Activated T-cell treated with anti-CD3 and anti-CD28 coated beads, Interleukin-2, amount 50 U/mL, for 4 hours (primary cell): ENCODE measurements around the gene SPTB. TPM values are rescaled to one million over a fixed set of nuclear protein-coding genes. Genes with fewer than 3 reads are reported as not detected.

Source experiments
- ATAC-seq, 2 donors: fragments of 200-7000 bp; cut with Tn5 transposase; one replicate each; pipeline ENCODE4 v1.10.0; 2021
- DNase-seq: peaks from one replicate; pipeline ENCODE4 v3.0.0-alpha.2; 2020
- H3K27me3 Mint-ChIP-seq: one replicate; pipeline ENCODE4 v1.8.0; 2021; ENCODE audit warnings: low read depth, mixed read lengths
- H3K36me3 Mint-ChIP-seq: one replicate; pipeline ENCODE4 v1.8.0; 2022; ENCODE audit warnings: mixed read lengths; ENCODE audit not compliant: insufficient read depth
- H3K4me1 Mint-ChIP-seq: one replicate; pipeline ENCODE4 v1.8.0; 2021; ENCODE audit warnings: low read depth, mixed read lengths
- H3K4me3 Mint-ChIP-seq: one replicate; pipeline ENCODE4 v1.8.0; 2021; ENCODE audit warnings: mild to moderate bottlenecking, moderate library complexity, mixed read lengths
- H3K9me3 Mint-ChIP-seq: one replicate; pipeline ENCODE4 v1.8.0; 2021; ENCODE audit warnings: mixed read lengths
- total RNA-seq, 3 donors: library from RNA; stranded (reverse); gene quantifications; one replicate each; pipeline ENCODE4 v1.2.1, GENCODE V29; 2021

The SPTB gene
- total RNA-seq, 3 donors from 2014 or later = 0.08 to 0.20 (median 0.08) TPM

DNA sequence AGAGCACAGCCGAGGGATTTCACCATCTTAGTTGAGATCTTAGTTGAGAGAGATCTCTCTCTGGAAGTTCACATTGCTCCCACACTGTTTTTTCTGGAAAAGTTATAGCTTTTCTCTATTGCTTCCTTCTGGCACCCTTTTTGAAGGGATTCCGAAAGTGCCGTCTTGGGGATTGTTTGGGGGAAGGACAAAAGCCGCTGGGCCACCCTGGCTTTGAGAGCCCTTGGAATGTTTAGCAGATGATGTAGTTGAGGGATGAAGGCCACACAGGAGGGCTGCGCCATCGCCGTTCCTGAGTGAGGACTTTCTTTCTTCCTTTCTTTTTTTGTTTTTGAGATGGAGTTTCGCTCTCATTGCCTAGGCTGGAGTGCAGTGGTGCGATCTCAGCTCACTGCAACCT lies 157.8 kb downstream of the SPTB start:
- Mint-ChIP-seq H3K4me3 (no peak overlapping the region), H3K9me3 (no peaks in the 10 kb centered on the region), H3K27me3 (no peaks in the 10 kb centered on the region), H3K36me3 (no peaks in the 10 kb centered on the region), H3K4me1 (peaks cover 91% of the 10 kb centered on the region)
- ATAC-seq (no peak), DNase-seq (no peak)

DNA sequence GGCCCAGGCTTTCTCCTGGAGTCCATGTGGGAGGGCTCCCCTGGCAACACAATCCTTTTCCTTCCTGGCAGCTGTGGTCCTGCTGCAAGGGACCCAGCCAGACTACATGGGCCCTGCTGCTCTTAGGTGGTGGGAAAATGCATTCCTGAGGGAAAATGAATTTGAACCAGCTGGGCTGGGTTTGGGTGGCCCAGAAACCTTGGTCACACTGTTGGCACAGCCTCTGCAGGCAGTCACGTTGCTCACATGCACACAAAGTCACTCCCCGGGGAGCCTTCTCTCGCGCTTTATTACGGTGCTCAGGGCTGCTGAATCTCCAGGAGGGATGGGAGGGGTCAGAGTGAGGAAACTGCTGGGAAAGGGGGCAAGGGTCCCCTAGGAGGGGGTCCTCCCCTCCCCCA lies 158.3 kb downstream of the SPTB start:
- Mint-ChIP-seq H3K4me3 (no peak overlapping the region), H3K36me3 (no peaks in the 10 kb centered on the region), H3K4me1 (peaks cover 91% of the 10 kb centered on the region), H3K27me3 (peaks cover 2% of the 10 kb centered on the region), H3K9me3 (no peaks in the 10 kb centered on the region)
- DNase-seq (no peak), ATAC-seq (no peak)

DNA sequence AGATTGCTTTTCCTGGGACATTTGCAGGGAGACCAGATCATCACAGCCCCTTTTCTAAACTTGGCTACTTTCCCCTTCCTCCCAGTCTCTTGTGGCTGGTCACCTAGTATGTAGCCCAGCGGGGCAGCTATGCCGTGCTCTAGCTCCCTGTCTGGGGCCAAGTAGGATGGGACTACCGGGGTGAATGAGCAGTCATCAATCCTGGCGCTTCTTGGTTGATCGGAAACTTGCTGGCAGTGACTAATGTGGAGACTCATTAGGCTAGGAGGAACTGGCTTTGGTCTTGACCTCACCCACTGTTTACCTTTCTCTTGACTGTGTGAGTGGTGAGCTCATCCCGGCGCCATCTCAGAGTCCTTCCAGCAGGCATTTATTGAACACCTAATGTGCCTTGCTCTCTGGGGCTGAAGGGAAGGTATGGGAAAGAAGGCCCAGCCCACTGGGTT lies 159.6 kb downstream of the SPTB start:
- no peak for ATAC-seq
- Mint-ChIP-seq H3K9me3 (no peaks in the 10 kb centered on the region), H3K36me3 (no peaks in the 10 kb centered on the region), H3K4me3 (no peak overlapping the region), H3K4me1 (peaks cover 87% of the 10 kb centered on the region), H3K27me3 (peaks cover 2% of the 10 kb centered on the region)
- DNase-seq = no peak

DNA sequence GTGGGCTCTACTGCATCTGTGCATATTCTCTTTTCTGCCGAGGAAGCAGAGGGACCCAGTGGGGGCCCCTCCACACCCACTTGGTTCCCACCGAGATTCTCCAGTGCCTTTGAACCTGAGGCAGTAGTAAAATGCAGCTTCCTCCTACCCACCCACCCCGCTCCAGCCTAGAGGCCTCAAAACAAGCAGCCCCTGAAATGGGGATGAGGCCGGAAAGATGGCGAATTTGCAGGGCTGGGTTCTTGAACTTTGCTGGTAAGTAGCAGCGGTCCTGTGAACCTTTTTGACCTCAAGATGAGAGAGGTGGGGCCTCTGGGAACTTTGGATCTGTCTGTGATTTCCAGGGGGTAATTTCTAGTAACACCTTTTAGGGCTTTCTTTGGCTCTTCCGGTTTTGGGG lies 160.1 kb downstream of the SPTB start:
- no peak for ATAC-seq
- Mint-ChIP-seq H3K4me1 (peaks cover 87% of the 10 kb centered on the region), H3K4me3 (no peak overlapping the region), H3K9me3 (peaks cover under 1% of the 10 kb centered on the region), H3K36me3 (peaks cover 3% of the 10 kb centered on the region), H3K27me3 (peaks cover 2% of the 10 kb centered on the region)
- no peak for DNase-seq

DNA sequence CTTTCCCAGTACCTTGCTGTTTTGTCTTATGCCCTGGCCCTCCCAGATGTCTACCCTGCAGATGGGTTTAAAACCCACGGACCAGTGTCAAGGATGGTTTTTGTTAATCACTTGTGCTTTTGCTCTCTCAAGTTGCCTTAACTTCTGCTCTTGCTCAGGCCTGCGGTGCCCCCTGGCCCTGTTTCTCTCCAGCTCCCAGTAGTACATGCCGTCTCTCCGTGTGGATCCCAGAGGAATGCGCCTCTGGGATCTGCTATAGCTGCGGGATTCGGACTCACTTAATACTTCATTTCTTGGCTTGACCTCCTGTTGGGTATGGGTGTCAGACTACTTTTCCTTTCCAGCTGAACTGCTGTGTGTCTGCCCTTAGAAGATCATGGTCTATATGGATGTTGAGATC lies 160.9 kb downstream of the SPTB start:
- ATAC-seq = no peak
- H3K4me3 Mint-ChIP-seq = no peak overlapping the region
- H3K4me1 Mint-ChIP-seq = peaks cover 84% of the 10 kb centered on the region
- DNase-seq = no peak
- peaks cover 9% of the 10 kb centered on the region for H3K9me3 Mint-ChIP-seq
- peaks cover 7% of the 10 kb centered on the region for H3K36me3 Mint-ChIP-seq
- peaks cover 2% of the 10 kb centered on the region for H3K27me3 Mint-ChIP-seq

DNA sequence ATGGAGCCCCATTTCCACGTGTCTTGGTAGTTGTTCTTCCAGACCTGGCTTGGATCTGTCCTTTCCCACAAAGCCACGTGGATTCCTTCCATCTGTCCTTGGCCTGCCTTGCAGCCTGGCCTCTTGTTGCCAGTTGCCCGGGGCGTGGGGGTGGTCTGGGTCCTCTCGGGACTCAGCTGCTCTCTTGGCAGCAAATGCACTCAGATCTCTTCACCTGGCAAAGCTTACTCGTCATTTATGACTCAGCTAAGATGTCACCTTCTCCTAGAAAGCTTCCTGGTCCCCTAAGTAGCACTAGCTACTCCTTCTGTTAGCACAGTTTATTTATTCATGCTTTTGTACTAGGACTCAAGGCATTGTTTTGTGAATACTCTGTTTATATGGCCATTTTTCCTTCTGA lies 161.8 kb downstream of the SPTB start:
- H3K4me1 Mint-ChIP-seq = peaks cover 81% of the 10 kb centered on the region
- H3K4me3 Mint-ChIP-seq = no peak overlapping the region
- ATAC-seq = peak in 1 of 2 donors; percentile 32

DNA sequence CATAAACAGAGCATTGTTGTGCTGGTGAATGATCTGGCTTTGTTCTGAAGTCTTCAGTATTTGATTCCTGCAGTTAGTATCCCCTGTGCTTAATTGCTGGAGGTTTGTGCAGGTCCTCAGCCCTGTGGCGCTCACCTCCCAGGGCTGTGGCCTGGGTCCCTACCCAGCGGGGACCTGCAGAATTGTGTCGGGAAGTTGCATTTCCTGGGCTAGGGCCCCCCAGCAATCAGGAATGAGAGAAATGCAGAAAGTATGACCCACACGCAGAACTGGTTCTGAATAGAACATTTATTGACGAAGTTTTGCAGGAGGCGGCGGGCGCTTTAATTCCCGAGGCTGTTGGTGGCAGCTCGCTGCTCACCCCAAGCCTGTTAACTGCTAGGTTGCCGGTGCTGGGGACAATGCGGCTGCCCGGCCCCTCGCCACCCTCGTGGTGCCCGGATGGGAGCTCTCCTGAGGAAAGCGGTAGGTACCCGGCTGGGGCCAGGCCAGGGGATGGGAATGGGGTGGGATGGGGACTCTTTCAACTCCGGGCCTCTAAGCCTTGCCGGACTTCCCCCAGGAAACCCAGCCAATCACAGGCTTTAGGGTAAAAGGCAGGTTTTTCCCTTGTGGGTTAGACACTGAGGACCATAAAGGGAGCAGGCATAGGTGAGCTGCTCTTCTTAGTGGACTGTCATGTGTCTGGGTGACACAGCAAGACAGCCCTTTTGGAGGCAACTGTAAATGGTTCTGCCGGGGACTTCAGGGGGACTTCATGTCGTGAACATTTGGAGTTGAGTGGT lies 163.9 kb downstream of the SPTB start:
- H3K9me3 Mint-ChIP-seq = peaks cover 21% of the 10 kb centered on the region
- DNase-seq = no peak
- ATAC-seq = no peak
- peaks cover 2% of the 10 kb centered on the region for H3K27me3 Mint-ChIP-seq
- peaks cover 71% of the 10 kb centered on the region for H3K4me1 Mint-ChIP-seq
- H3K36me3 Mint-ChIP-seq = peaks cover 9% of the 10 kb centered on the region
- no peak overlapping the region for H3K4me3 Mint-ChIP-seq

More for the DNA sequence above, 161.8 kb downstream of the SPTB start:
- Mint-ChIP-seq H3K9me3 (peaks cover 17% of the 10 kb centered on the region), H3K36me3 (peaks cover 7% of the 10 kb centered on the region), H3K27me3 (peaks cover 2% of the 10 kb centered on the region)
- DNase-seq = no peak

DNA sequence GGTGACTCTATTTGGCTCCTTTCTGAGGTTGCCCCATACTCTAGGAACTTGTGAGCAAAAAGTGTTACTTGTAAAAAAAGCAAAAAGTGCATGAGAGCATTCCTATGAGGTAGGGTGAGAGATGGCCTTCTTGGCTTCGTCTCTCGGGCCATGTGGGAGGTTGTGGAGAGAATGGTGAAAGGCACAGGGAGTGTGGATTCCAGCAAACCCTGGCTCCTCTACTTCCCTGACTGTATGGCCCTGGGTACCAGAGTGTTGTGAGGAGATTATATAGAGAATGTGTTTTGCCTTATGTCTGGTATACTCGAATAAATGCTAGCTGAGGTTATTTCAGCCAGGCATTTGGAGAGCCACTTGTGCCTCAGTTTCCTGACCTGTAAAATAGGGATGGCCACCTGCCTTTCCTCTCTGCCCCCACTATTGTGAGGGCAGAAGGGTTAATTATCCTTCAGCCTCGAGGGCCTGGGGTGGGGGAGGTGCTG lies 164.5 kb downstream of the SPTB start:
- ATAC-seq = no peak
- no peak for DNase-seq
- H3K4me1 Mint-ChIP-seq = peaks cover 71% of the 10 kb centered on the region

DNA sequence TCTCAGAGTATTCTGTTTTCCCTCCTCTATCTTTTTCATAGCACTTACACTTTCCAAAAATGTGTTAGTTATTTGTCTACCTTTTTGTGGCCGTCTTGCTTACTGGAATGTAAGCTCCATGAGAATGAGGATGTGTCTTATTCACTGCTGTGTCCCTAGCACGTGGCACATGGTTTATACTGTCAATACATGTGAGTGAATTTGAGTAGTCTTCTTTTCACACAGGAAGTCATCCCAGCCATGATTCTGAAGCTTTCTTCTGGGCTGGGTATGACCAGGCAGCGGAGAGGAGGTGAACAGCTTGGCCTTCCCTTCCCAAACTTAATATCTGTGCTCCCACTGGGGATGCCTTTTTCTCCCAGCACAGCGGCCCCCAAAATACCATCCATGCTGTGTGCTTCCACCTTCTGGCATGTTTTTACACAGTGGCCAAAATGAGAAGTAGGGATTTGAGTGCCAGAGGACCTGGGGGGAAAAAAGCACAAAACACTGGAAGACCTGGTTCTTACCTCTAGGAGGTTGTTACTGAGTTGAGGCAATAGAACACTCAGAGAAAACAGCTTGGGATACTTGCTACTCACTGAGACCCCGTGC lies 165.2 kb downstream of the SPTB start:
- H3K36me3 Mint-ChIP-seq = peaks cover 9% of the 10 kb centered on the region
- ATAC-seq = no peak
- H3K27me3 Mint-ChIP-seq = peaks cover 2% of the 10 kb centered on the region
- H3K4me3 Mint-ChIP-seq = no peak overlapping the region
- no peak for DNase-seq
- H3K9me3 Mint-ChIP-seq = peaks cover 21% of the 10 kb centered on the region
- H3K4me1 Mint-ChIP-seq = peaks cover 73% of the 10 kb centered on the region

More for the DNA sequence above, 164.5 kb downstream of the SPTB start:
- no peak overlapping the region for H3K4me3 Mint-ChIP-seq
- peaks cover 2% of the 10 kb centered on the region for H3K27me3 Mint-ChIP-seq
- peaks cover 21% of the 10 kb centered on the region for H3K9me3 Mint-ChIP-seq
- peaks cover 9% of the 10 kb centered on the region for H3K36me3 Mint-ChIP-seq

DNA sequence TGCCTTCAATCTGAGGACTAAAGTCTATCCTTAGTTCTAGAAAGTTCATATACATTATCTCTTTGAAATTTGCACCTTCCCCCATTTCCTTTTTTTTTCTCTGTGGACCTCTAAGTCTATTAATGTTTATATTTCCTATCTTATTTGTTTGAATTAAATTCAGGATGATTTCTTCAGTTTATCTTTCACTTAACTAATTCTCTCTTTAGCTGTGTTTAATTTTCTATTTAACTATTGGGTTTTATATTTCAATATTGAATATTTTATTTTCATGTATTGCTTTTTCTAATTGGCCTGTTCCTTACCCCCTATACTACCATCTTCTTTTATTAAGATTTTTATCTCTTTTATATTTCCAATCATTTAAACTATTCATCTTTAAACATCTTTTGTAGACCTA lies 166.0 kb downstream of the SPTB start:
- Mint-ChIP-seq H3K9me3 (peaks cover 21% of the 10 kb centered on the region), H3K36me3 (peaks cover 9% of the 10 kb centered on the region), H3K4me3 (no peak overlapping the region), H3K27me3 (peaks cover 2% of the 10 kb centered on the region), H3K4me1 (peaks cover 75% of the 10 kb centered on the region)
- DNase-seq = no peak
- no peak for ATAC-seq

DNA sequence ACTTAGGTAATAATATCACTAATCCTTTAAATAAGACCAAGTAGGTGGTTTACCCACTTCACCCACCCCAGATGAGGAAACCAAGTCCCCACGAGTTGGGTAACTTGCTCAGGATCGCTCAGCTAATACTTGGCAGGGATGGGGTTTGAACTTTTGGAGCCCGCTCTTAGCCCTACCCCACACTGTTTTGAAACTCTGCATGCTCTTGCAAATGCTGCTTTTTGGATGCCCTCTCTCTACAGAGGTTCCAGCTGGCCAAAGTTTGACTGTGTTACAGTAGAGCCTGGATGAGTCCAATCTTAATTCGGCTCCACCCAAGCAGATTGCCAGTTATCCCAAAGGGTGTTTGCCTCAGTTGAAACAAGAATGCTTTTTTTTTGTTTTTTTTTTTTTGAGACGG lies 168.7 kb downstream of the SPTB start:
- Mint-ChIP-seq H3K27me3 (peaks cover 3% of the 10 kb centered on the region), H3K36me3 (peaks cover 9% of the 10 kb centered on the region), H3K4me1 (peaks cover 73% of the 10 kb centered on the region), H3K9me3 (peaks cover 21% of the 10 kb centered on the region), H3K4me3 (no peak overlapping the region)
- no peak for ATAC-seq
- DNase-seq = no peak

DNA sequence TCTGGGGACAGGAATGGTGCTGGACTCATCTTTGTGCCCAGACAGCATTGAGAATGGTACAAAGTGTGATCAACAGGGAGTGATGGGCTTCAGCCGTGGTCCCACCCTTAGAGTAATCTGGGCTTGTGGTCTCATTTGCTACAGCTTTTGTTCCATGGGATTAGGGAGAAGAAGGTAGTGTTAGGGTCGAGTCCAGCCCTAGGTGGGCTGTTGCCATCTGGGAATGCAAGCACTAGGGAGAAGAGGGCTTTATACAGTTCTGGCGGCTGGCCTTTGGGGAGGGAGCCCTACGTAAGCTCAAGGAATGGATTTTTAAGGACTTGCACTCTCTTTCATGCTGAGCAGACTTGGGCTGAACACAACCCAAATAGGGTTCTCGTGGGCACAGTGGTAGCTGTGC lies 170.6 kb downstream of the SPTB start:
- Mint-ChIP-seq H3K27me3 (peaks cover 13% of the 10 kb centered on the region), H3K4me3 (peak overlapping the region; percentile 56), H3K36me3 (peaks cover 2% of the 10 kb centered on the region), H3K9me3 (peaks cover 16% of the 10 kb centered on the region), H3K4me1 (peaks cover 66% of the 10 kb centered on the region)
- no peak for DNase-seq
- no peak for ATAC-seq

DNA sequence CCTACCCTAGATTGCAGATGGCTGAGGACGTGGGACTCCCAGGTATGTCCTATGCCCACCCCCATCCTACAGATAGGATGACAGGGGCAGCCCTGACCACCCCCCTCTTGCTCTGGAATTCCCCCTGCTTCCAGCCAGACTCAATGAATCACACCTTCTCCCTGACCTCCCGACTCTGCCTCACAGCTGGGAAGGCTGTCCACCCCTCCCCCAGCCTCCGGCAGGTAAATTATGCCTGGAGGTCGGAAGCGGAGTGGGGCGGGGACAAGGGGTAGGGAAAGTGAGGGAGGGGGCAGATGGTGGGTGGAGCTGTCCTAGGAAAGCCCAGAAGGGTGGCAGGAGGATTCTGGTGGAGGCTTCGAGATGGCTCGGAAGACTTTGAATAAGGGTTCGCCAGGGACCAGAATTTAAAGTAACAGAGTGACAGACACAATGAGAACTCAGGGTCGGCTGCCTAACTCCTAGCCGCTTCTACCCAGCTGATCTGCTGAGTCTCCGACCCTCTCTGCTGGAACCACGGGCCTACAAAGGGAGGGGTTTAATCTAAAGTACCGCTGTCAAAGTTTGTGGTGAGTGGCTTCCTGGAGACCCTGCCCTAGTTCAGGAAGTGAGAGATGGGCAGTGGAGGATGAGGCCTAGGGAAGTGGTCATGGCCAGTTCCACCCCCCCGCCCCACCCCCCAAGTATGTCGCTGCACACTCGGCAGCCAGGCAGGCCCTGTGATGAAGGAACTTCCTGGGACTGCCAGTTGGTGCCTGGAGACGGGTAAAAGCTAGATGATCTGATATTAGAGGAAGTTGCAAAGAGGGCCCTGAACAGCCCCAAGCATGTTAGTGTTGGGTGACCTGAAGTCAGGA lies 171.3 kb downstream of the SPTB start:
- H3K4me3 Mint-ChIP-seq = peak overlapping the region; percentile 56
- peaks cover 9% of the 10 kb centered on the region for H3K9me3 Mint-ChIP-seq
- H3K36me3 Mint-ChIP-seq = peaks cover 2% of the 10 kb centered on the region
- peaks cover 17% of the 10 kb centered on the region for H3K27me3 Mint-ChIP-seq
- peak in 1 of 2 donors; percentile 29 for ATAC-seq
- peaks cover 71% of the 10 kb centered on the region for H3K4me1 Mint-ChIP-seq
- no peak for DNase-seq

DNA sequence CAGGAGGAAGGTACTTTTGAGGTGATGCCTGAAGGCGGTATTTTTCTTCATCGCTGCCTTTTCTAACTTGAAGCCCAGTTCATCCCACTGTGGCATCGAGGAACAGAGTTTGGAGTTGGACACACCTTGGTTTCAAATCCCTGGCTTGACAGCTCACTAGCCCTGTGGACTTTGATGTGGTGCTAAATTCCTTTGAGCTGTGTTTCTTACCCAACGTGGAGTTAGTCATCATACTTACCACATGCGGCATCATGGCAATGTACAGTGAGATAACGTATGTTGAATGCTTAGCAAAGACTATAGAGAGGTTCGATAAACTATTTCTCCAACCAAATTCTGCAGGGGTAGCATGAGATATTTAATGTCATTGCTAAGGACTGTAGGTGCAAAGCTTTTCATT lies 172.0 kb downstream of the SPTB start:
- Mint-ChIP-seq H3K27me3 (peaks cover 23% of the 10 kb centered on the region), H3K9me3 (peaks cover 2% of the 10 kb centered on the region), H3K4me1 (peaks cover 73% of the 10 kb centered on the region), H3K4me3 (peak overlapping the region; percentile 37), H3K36me3 (peaks cover under 1% of the 10 kb centered on the region)
- DNase-seq (no peak), ATAC-seq (peak in 1 of 2 donors; percentile 55)
